Trophoblast cell (in vitro differentiated cells and primary cell): ENCODE results near the gene LHX5.

Source experiments
- DNase-seq, 2 donors: peaks; one replicate each; pipeline ENCODE4 v3.0.0-alpha.2; 2016
- H2AFZ ChIP-seq: 2 replicates; pipeline ENCODE4 v1.6.1; 2013; ENCODE audit warnings: low read length, moderate library complexity, mild to moderate bottlenecking; ENCODE audit not compliant: insufficient read depth, poor library complexity
- H2AK5ac ChIP-seq: 2 replicates; pipeline ENCODE4 v1.6.1; 2013; ENCODE audit warnings: mild to moderate bottlenecking, low read length
- H2BK120ac ChIP-seq: 2 replicates; pipeline ENCODE4 v1.6.1; 2013; ENCODE audit warnings: low read length, mild to moderate bottlenecking, moderate library complexity; ENCODE audit not compliant: insufficient read depth, poor library complexity
- H2BK12ac ChIP-seq: 2 replicates; pipeline ENCODE4 v1.6.1; 2013; ENCODE audit warnings: mild to moderate bottlenecking, low read length, moderate library complexity
- H2BK5ac ChIP-seq: 2 replicates; pipeline ENCODE4 v1.6.1; 2013; ENCODE audit warnings: low read length, low read depth, moderate library complexity, mild to moderate bottlenecking; ENCODE audit not compliant: poor library complexity
- H3K14ac ChIP-seq: 2 replicates; pipeline ENCODE4 v1.6.1; 2013; ENCODE audit warnings: mild to moderate bottlenecking, low read length
- H3K18ac ChIP-seq: 2 replicates; pipeline ENCODE4 v1.6.1; 2013; ENCODE audit warnings: mild to moderate bottlenecking, low read length
- H3K23ac ChIP-seq: 2 replicates; pipeline ENCODE4 v1.6.1; 2013; ENCODE audit warnings: low read length
- H3K27ac ChIP-seq: 2 replicates; pipeline ENCODE4 v1.5.1; 2013; ENCODE audit warnings: low read depth, mild to moderate bottlenecking, inconsistent platforms, low read length, moderate library complexity
- H3K27me3 ChIP-seq: 2 replicates; pipeline ENCODE4 v1.6.1; 2013; ENCODE audit warnings: inconsistent platforms, mild to moderate bottlenecking, low read length, moderate library complexity; ENCODE audit not compliant: insufficient read depth
- H3K36me3 ChIP-seq, 2 experiments: 1 replicate in 1 of 2; 2 replicates in 1 of 2; pipeline ENCODE4 v1.6.1; 2013; ENCODE audit warnings: low read length in 2 of 2, mild to moderate bottlenecking in 2 of 2, moderate library complexity in 1 of 2; ENCODE audit not compliant: insufficient read depth in 2 of 2, control insufficient read depth in 1 of 2
- H3K4ac ChIP-seq: 2 replicates; pipeline ENCODE4 v1.6.1; 2013; ENCODE audit warnings: low read depth, mild to moderate bottlenecking, low read length, moderate library complexity
- H3K4me1 ChIP-seq, 2 experiments: 1 replicate in 1 of 2; 2 replicates in 1 of 2; pipeline ENCODE4 v1.6.1; 2013; ENCODE audit warnings: low read length in 2 of 2, mild to moderate bottlenecking in 2 of 2, moderate library complexity in 1 of 2; ENCODE audit not compliant: insufficient read depth in 2 of 2, control insufficient read depth in 1 of 2
- H3K4me2 ChIP-seq: 2 replicates; pipeline ENCODE4 v1.6.1; 2013; ENCODE audit warnings: inconsistent platforms, mild to moderate bottlenecking, low read length, moderate library complexity
- H3K4me3 ChIP-seq: 2 replicates; pipeline ENCODE4 v1.5.1; 2013; ENCODE audit warnings: mild to moderate bottlenecking, low read depth, low read length, inconsistent platforms
- H3K79me1 ChIP-seq: one replicate; pipeline ENCODE4 v1.6.1; 2013; ENCODE audit warnings: low read length
- H3K79me2 ChIP-seq: 2 replicates; pipeline ENCODE4 v1.6.1; 2013; ENCODE audit warnings: low read length, mild to moderate bottlenecking; ENCODE audit not compliant: control insufficient read depth, insufficient read depth, poor library complexity
- H3K9ac ChIP-seq: 2 replicates; pipeline ENCODE4 v1.6.1; 2013; ENCODE audit warnings: mild to moderate bottlenecking, low read length
- H3K9me3 ChIP-seq: 2 replicates; pipeline ENCODE4 v1.6.1; 2013; ENCODE audit warnings: low read depth, mild to moderate bottlenecking, control low read depth, inconsistent platforms, low read length; ENCODE audit not compliant: insufficient read depth
- H4K12ac ChIP-seq: 2 replicates; pipeline ENCODE4 v1.6.1; 2013; ENCODE audit warnings: low read depth, mild to moderate bottlenecking, low read length, moderate library complexity
- H4K8ac ChIP-seq: 2 replicates; pipeline ENCODE4 v1.6.1; 2013; ENCODE audit warnings: low read depth, mild to moderate bottlenecking, low read length, moderate library complexity
- H4K91ac ChIP-seq: one replicate; pipeline ENCODE4 v1.6.1; 2013; ENCODE audit warnings: low read depth, mild to moderate bottlenecking, low read length, moderate library complexity
- WGBS: extraction: QIAGEN DNeasy Blood & Tissue Kit; methylation state at CpG from one replicate; pipeline ENCODE4 v1.1.7; 2013; ENCODE audit warnings: missing lambda C conversion rate; ENCODE audit not compliant: insufficient read length, insufficient coverage; ENCODE audit errors: extremely low coverage; 5-methylcytosine and 5-hydroxymethylcytosine counted together

Gene LHX5

GRCh38 chr12:113437729-113438100 lies 34.0 kb downstream of the LHX5 start:
- no peak overlapping the region for H2AK5ac ChIP-seq
- H3K18ac ChIP-seq: no peak overlapping the region
- no peak overlapping the region for H3K4me2 ChIP-seq
- no peak overlapping the region for H3K14ac ChIP-seq
- no peaks in the 10 kb centered on the region for H3K4me1 ChIP-seq
- H3K4ac ChIP-seq: no peak overlapping the region
- WGBS: no CpG with 5 or more reads among the region's 9 CpGs
- H4K12ac ChIP-seq: no peak overlapping the region
- no peaks in the 10 kb centered on the region for H3K27me3 ChIP-seq
- no peak overlapping the region for H3K23ac ChIP-seq
- H3K79me2 ChIP-seq: no peaks in the 10 kb centered on the region
- no peak overlapping the region for H4K8ac ChIP-seq
- no peaks in the 10 kb centered on the region for H3K36me3 ChIP-seq
- no peak overlapping the region for H4K91ac ChIP-seq
- H3K4me3 ChIP-seq: no peak overlapping the region
- no peak overlapping the region for H2BK5ac ChIP-seq
- H3K9me3 ChIP-seq: no peaks in the 10 kb centered on the region
- no peak overlapping the region for H2AFZ ChIP-seq
- no peak overlapping the region for H3K9ac ChIP-seq
- no peak overlapping the region for H2BK12ac ChIP-seq
- no peak overlapping the region for H3K27ac ChIP-seq
- H2BK120ac ChIP-seq: no peak overlapping the region
- DNase-seq: no peak
- no peaks in the 10 kb centered on the region for H3K79me1 ChIP-seq

DNA sequence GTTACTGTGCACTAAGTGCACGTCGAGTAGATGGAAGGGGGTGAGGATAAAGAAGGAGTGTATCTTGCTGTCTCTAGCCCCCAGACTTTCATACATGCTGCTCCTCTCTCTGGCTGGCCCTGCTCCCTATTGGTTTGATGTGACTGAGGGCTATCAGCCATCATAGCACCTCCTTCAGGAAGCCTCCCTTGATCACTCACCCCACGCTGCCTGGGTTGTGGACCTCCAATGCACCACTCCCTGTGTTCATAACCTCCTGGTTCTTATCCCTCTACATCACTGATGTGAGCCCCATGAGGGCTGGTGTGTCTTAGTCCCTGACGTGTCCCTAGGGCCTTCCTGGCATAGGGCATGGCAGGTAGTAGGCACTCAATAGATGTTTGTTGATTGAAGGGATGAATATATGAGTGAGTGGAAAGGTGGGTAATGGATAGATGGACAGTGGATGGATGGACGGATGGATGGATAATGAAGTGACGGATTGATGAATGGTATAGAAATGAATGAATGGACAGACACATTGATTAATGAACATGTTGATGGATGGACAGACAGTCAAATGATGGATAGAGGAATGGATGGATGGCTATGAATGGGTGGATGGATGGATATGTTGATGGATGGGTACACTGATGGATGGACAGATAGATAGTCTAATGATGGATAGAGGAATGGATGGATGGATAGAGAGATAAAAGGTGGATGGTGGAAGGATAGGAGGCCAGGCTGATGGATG lies 34.5 kb downstream of the LHX5 start:
- Histone ChIP-seq H3K36me3 (no peaks in the 10 kb centered on the region), H2AK5ac (no peak overlapping the region), H4K91ac (no peak overlapping the region), H2BK12ac (no peak overlapping the region), H3K79me2 (no peaks in the 10 kb centered on the region), H3K4me1 (no peaks in the 10 kb centered on the region), H3K9ac (no peak overlapping the region), H3K79me1 (no peaks in the 10 kb centered on the region), H3K18ac (no peak overlapping the region), H3K14ac (no peak overlapping the region), H2BK120ac (no peak overlapping the region), H3K27me3 (no peaks in the 10 kb centered on the region), H3K4ac (no peak overlapping the region), H2BK5ac (no peak overlapping the region), H3K9me3 (no peaks in the 10 kb centered on the region), H2AFZ (no peak overlapping the region), H4K12ac (no peak overlapping the region), H3K4me2 (no peak overlapping the region), H3K23ac (no peak overlapping the region), H3K27ac (no peak overlapping the region), H4K8ac (no peak overlapping the region), H3K4me3 (no peak overlapping the region)
- DNase-seq: no peak
- WGBS: 100% methylated on average over 2 of the region's 6 CpGs

GRCh38 chr12:113436586-113436985 lies 35.1 kb downstream of the LHX5 start:
- no peak overlapping the region for H2BK120ac ChIP-seq
- H3K36me3 ChIP-seq: no peaks in the 10 kb centered on the region
- H3K18ac ChIP-seq: no peak overlapping the region
- H3K27ac ChIP-seq: no peak overlapping the region
- H3K9me3 ChIP-seq: no peaks in the 10 kb centered on the region
- no peak overlapping the region for H4K8ac ChIP-seq
- no CpG with 5 or more reads among the region's 6 CpGs for WGBS
- no peak overlapping the region for H3K4me3 ChIP-seq
- no peak overlapping the region for H3K23ac ChIP-seq
- H2AFZ ChIP-seq: no peak overlapping the region
- no peak overlapping the region for H3K4ac ChIP-seq
- no peaks in the 10 kb centered on the region for H3K27me3 ChIP-seq
- no peak overlapping the region for H2AK5ac ChIP-seq
- H3K79me1 ChIP-seq: no peaks in the 10 kb centered on the region
- H3K4me2 ChIP-seq: no peak overlapping the region
- no peak overlapping the region for H4K12ac ChIP-seq
- no peak overlapping the region for H3K9ac ChIP-seq
- no peaks in the 10 kb centered on the region for H3K79me2 ChIP-seq
- no peaks in the 10 kb centered on the region for H3K4me1 ChIP-seq
- H2BK12ac ChIP-seq: no peak overlapping the region
- H4K91ac ChIP-seq: no peak overlapping the region
- DNase-seq: no peak
- no peak overlapping the region for H3K14ac ChIP-seq
- no peak overlapping the region for H2BK5ac ChIP-seq

- Histone ChIP-seq H3K4me3 (no peak overlapping the region), H3K18ac (no peak overlapping the region), H2AK5ac (no peak overlapping the region), H3K14ac (no peak overlapping the region), H4K91ac (no peak overlapping the region), H3K27ac (no peak overlapping the region), H3K27me3 (no peaks in the 10 kb centered on the region), H3K79me1 (no peaks in the 10 kb centered on the region), H2BK5ac (no peak overlapping the region), H2BK12ac (no peak overlapping the region), H2BK120ac (no peak overlapping the region), H2AFZ (no peak overlapping the region), H4K12ac (no peak overlapping the region), H3K9me3 (no peaks in the 10 kb centered on the region), H3K23ac (no peak overlapping the region), H3K4me1 (no peaks in the 10 kb centered on the region), H3K79me2 (no peaks in the 10 kb centered on the region), H4K8ac (no peak overlapping the region), H3K4me2 (no peak overlapping the region), H3K9ac (no peak overlapping the region), H3K4ac (no peak overlapping the region), H3K36me3 (no peaks in the 10 kb centered on the region)
- DNase-seq: no peak
- no CpG with 5 or more reads among the region's 5 CpGs for WGBS
Measured at GRCh38 chr12:113435367-113435766, 36.3 kb downstream of the LHX5 start.
